GM12891 (cell line): ENCODE data around the gene TMEM150A.

Experiments used
- DNase-seq: peaks from one replicate; pipeline ENCODE4 v3.0.0; 2011; ENCODE audit warnings: low spot score; ENCODE audit not compliant: insufficient read length
- FAIRE-seq: peaks from 2 replicates; lab custom pipeline; 2011; peaks lifted over from hg19 to GRCh38; lab: Jason Lieb, UNC
- PAX5 ChIP-seq: IDR thresholded peaks from 2 replicates; pipeline ENCODE4 v1.6.1; 2011; ENCODE audit warnings: low read length, moderate library complexity, mild to moderate bottlenecking; ENCODE audit not compliant: insufficient read depth, severe bottlenecking
- POLR2A ChIP-seq: IDR thresholded peaks from 2 replicates; pipeline ENCODE4 v1.6.1; 2011; ENCODE audit warnings: low read depth, low read length, control low read depth
- POLR2AphosphoS5 ChIP-seq: IDR thresholded peaks from 2 replicates; pipeline ENCODE4 v1.6.1; 2011; ENCODE audit warnings: low read depth, low read length, control low read depth
- POU2F2 ChIP-seq: IDR thresholded peaks from 2 replicates; pipeline ENCODE4 v1.6.1; 2011; ENCODE audit warnings: low read depth, mild to moderate bottlenecking, control low read depth, low read length, moderate library complexity
- SPI1 ChIP-seq: IDR thresholded peaks from 2 replicates; pipeline ENCODE4 v1.6.1; 2011; ENCODE audit warnings: low read depth, low read length, control low read depth
- TAF1 ChIP-seq: IDR thresholded peaks from 2 replicates; pipeline ENCODE4 v1.6.1; 2011; ENCODE audit warnings: low read depth, low read length, control low read depth

TMEM150A gene

GRCh38 chr2:85551698-85552678 lies 50.5 kb downstream of the TMEM150A start:
- peak; percentile 46 for DNase-seq
- FAIRE-seq, result peak; percentile 87
- TF ChIP-seq PAX5, result no peak
- no peak for TF ChIP-seq POU2F2
- TF ChIP-seq POLR2A, result no peak
- TF ChIP-seq TAF1, result no peak
- no peak for TF ChIP-seq POLR2AphosphoS5
- no peak for TF ChIP-seq SPI1

- DNase-seq, result no peak
- no peak for FAIRE-seq
- TF ChIP-seq TAF1 (no peak), PAX5 (no peak), POLR2AphosphoS5 (no peak), POLR2A (no peak), SPI1 (no peak), POU2F2 (no peak)
Measured at GRCh38 chr2:85550486-85550885, 52.0 kb downstream of the TMEM150A start.

- no peak for DNase-seq
- no peak for FAIRE-seq
- TF ChIP-seq PAX5 (no peak), SPI1 (no peak), TAF1 (no peak), POU2F2 (no peak), POLR2A (no peak), POLR2AphosphoS5 (no peak)
Measured at GRCh38 chr2:85549826-85550225, 52.7 kb downstream of the TMEM150A start.

GRCh38 chr2:85549095-85549494 lies 53.4 kb downstream of the TMEM150A start:
- TF ChIP-seq TAF1 (no peak), POLR2A (no peak)
- no peak for DNase-seq
- no peak for FAIRE-seq

GRCh38 chr2:85548608-85548900 lies 53.9 kb downstream of the TMEM150A start:
- TF ChIP-seq POU2F2 (no peak), POLR2AphosphoS5 (no peak), POLR2A (no peak), TAF1 (no peak), SPI1 (no peak), PAX5 (no peak)
- no peak for DNase-seq
- no peak for FAIRE-seq
